HEK293 (cell line): Measurements from ENCODE around the gene GNAZ.

Experiments
- CTCF ChIA-PET: fragments of 350-600 bp; formaldehyde crosslinking; extraction: SDS; loops from one replicate; lab custom pipeline; 2021; ENCODE audit warnings: antibody characterized with exemption; lab: Yijun Ruan, JAX
- POLR2A ChIA-PET: fragments of 300-600 bp; formaldehyde crosslinking; extraction: SDS; loops from one replicate; lab custom pipeline; 2020; ENCODE audit warnings: antibody characterized with exemption, inconsistent platforms; lab: Yijun Ruan, JAX
- H3K27ac ChIP-seq: fragments of 200-500 bp; sonication (Bioruptor generic); 2 replicates; pipeline ENCODE4 v1.5.1; 2014; ENCODE audit warnings: low read depth, low read length, control low read depth, inconsistent platforms; ENCODE audit errors: extremely low read depth
- H3K36me3 ChIP-seq, 2 experiments: fragments of 200-500 bp in 1 of 2; sonication (Bioruptor generic) in 1 of 2; 1 replicate in 1 of 2; 2 replicates in 1 of 2; pipeline ENCODE4 v1.5.1; 2014 to 2017; ENCODE audit warnings: inconsistent platforms in 2 of 2, low read length in 2 of 2; ENCODE audit not compliant: control insufficient read depth in 2 of 2, insufficient read depth in 1 of 2
- H3K4me1 ChIP-seq: fragments of 200-500 bp; sonication (Bioruptor generic); 2 replicates; pipeline ENCODE4 v1.5.1; 2014; ENCODE audit warnings: mild to moderate bottlenecking, low read length, inconsistent platforms; ENCODE audit not compliant: control insufficient read depth, insufficient read depth
- H3K4me3 ChIP-seq: 2 replicates; pipeline ENCODE4 v1.5.1; 2011; ENCODE audit warnings: low read depth, mild to moderate bottlenecking, control low read depth, low read length, moderate library complexity
- H3K9me3 ChIP-seq: fragments of 200-500 bp; sonication (Bioruptor generic); 2 replicates; pipeline ENCODE4 v1.5.1; 2014; ENCODE audit warnings: low read depth, low read length, inconsistent platforms; ENCODE audit not compliant: control insufficient read depth, insufficient read depth
- FEZF1 ChIP-seq: fragments of 450-650 bp; formaldehyde crosslinking; IDR thresholded peaks from 2 replicates; pipeline ENCODE4 v1.5.1; 2016; ENCODE audit warnings: missing biosample characterization, missing genetic modification characterization
- GLIS2 ChIP-seq: fragments of 450-650 bp; formaldehyde crosslinking; IDR thresholded peaks from 2 replicates; pipeline ENCODE4 v1.5.1; 2016; ENCODE audit warnings: missing biosample characterization, missing genetic modification characterization
- KLF16 ChIP-seq: fragments of 450-650 bp; formaldehyde crosslinking; IDR thresholded peaks from 2 replicates; pipeline ENCODE4 v1.5.1; 2017; ENCODE audit warnings: missing biosample characterization, missing genetic modification characterization
- KLF8 ChIP-seq: fragments of 450-650 bp; formaldehyde crosslinking; IDR thresholded peaks from 2 replicates; pipeline ENCODE4 v1.5.1; 2016; ENCODE audit warnings: missing biosample characterization, missing genetic modification characterization
- KLF9 ChIP-seq: fragments of 450-650 bp; formaldehyde crosslinking; IDR thresholded peaks from 2 replicates; pipeline ENCODE4 v1.5.1; 2016; ENCODE audit warnings: missing biosample characterization, missing genetic modification characterization, low read depth
- OSR2 ChIP-seq: fragments of 450-650 bp; formaldehyde crosslinking; IDR thresholded peaks from 2 replicates; pipeline ENCODE4 v1.5.1; 2016; ENCODE audit warnings: missing biosample characterization, missing genetic modification characterization
- SP7 ChIP-seq: fragments of 450-650 bp; formaldehyde crosslinking; IDR thresholded peaks from 2 replicates; pipeline ENCODE4 v1.5.1; 2016; ENCODE audit warnings: missing biosample characterization, missing genetic modification characterization
- TRIM28 ChIP-seq: IDR thresholded peaks from 2 replicates; pipeline ENCODE4 v1.6.1; 2011; ENCODE audit warnings: low read length, control low read depth, borderline replicate concordance
- ZBTB48 ChIP-seq: fragments of 450-650 bp; formaldehyde crosslinking; IDR thresholded peaks from 2 replicates; pipeline ENCODE4 v1.5.1; 2016; ENCODE audit warnings: missing biosample characterization, missing genetic modification characterization
- ZNF148 ChIP-seq: fragments of 450-650 bp; formaldehyde crosslinking; IDR thresholded peaks from 2 replicates; pipeline ENCODE4 v1.5.0; 2017; ENCODE audit warnings: missing biosample characterization, missing genetic modification characterization, borderline replicate concordance
- ZNF221 ChIP-seq: fragments of 450-650 bp; formaldehyde crosslinking; IDR thresholded peaks from 2 replicates; pipeline ENCODE4 v1.5.1; 2017; ENCODE audit warnings: missing biosample characterization, missing genetic modification characterization, borderline replicate concordance
- ZNF23 ChIP-seq: fragments of 450-650 bp; formaldehyde crosslinking; IDR thresholded peaks from 2 replicates; pipeline ENCODE4 v1.5.1; 2016; ENCODE audit warnings: missing biosample characterization, missing genetic modification characterization, borderline replicate concordance
- ZNF248 ChIP-seq: fragments of 450-650 bp; formaldehyde crosslinking; IDR thresholded peaks from 2 replicates; pipeline ENCODE4 v1.5.1; 2017; ENCODE audit warnings: missing biosample characterization, missing genetic modification characterization
- ZNF274 ChIP-seq, 2 experiments: fragments of 200-500 bp in 1 of 2; fragments of 450-650 bp in 1 of 2; sonication (Bioruptor generic) in 1 of 2; formaldehyde crosslinking in 1 of 2; IDR thresholded peaks; 2 replicates each; pipeline versions ENCODE4 v1.5.1 to v1.6.1; 2014 to 2016; ENCODE audit warnings: borderline replicate concordance in 1 of 2, inconsistent platforms in 1 of 2, low read length in 1 of 2, missing biosample characterization in 1 of 2, missing genetic modification characterization in 1 of 2
- ZNF48 ChIP-seq: fragments of 450-650 bp; formaldehyde crosslinking; IDR thresholded peaks from 2 replicates; pipeline ENCODE4 v1.5.1; 2016; ENCODE audit warnings: missing biosample characterization, missing genetic modification characterization
- ZNF555 ChIP-seq: fragments of 450-650 bp; formaldehyde crosslinking; conservative IDR thresholded peaks from 2 replicates; pipeline ENCODE4 v1.5.1; 2017; ENCODE audit warnings: missing biosample characterization, mild to moderate bottlenecking, missing genetic modification characterization, inconsistent platforms
- ZNF558 ChIP-seq: fragments of 450-650 bp; formaldehyde crosslinking; IDR thresholded peaks from 2 replicates; pipeline ENCODE4 v1.5.1; 2016; ENCODE audit warnings: missing biosample characterization, missing genetic modification characterization
- ZNF560 ChIP-seq: fragments of 450-650 bp; formaldehyde crosslinking; IDR thresholded peaks from 2 replicates; pipeline ENCODE4 v1.5.1; 2017; ENCODE audit warnings: missing biosample characterization, missing genetic modification characterization, borderline replicate concordance
- ZNF624 ChIP-seq: fragments of 450-650 bp; formaldehyde crosslinking; IDR thresholded peaks from 2 replicates; pipeline ENCODE4 v1.5.1; 2017; ENCODE audit warnings: missing biosample characterization, missing genetic modification characterization
- ZNF664 ChIP-seq: fragments of 450-650 bp; formaldehyde crosslinking; IDR thresholded peaks from 2 replicates; pipeline ENCODE4 v1.5.1; 2016; ENCODE audit warnings: missing biosample characterization, missing genetic modification characterization
- ZNF837 ChIP-seq: fragments of 450-650 bp; formaldehyde crosslinking; IDR thresholded peaks from 2 replicates; pipeline ENCODE4 v1.5.1; 2016; ENCODE audit warnings: missing biosample characterization, missing genetic modification characterization
- ZSCAN5A ChIP-seq: fragments of 450-650 bp; formaldehyde crosslinking; IDR thresholded peaks from 2 replicates; pipeline ENCODE4 v1.5.1; 2016; ENCODE audit warnings: missing biosample characterization, missing genetic modification characterization
- TF ChIP-seq, protein P1 (sequence below): fragments of 450-650 bp; formaldehyde crosslinking; IDR thresholded peaks from 2 replicates; pipeline ENCODE4 v1.5.1; 2016; ENCODE audit warnings: missing biosample characterization, missing genetic modification characterization

The GNAZ gene

GRCh38 chr22:23114721-23115020 is 44.4 kb downstream of the GNAZ start:
- H3K9me3 ChIP-seq = no peaks in the 10 kb centered on the region
- H3K27ac ChIP-seq = no peak overlapping the region
- no peak for TF ChIP-seq ZNF624 (tag by site-specific recombination)
- no peak for TF ChIP-seq GLIS2 (tag by site-specific recombination)
- no peak for TF ChIP-seq ZNF558 (tag by site-specific recombination)
- TF ChIP-seq ZNF664 (tag by site-specific recombination) = no peak
- TF ChIP-seq OSR2 (tag by site-specific recombination) = no peak
- no peak for TF ChIP-seq KLF9 (tag by site-specific recombination)
- no peak for TF ChIP-seq TRIM28
- TF ChIP-seq ZNF248 (tag by site-specific recombination) = no peak
- no peak for TF ChIP-seq ZNF837 (tag by site-specific recombination)
- TF ChIP-seq ZSCAN5A (tag by site-specific recombination) = no peak
- no peak for TF ChIP-seq FEZF1 (tag by site-specific recombination)
- no peak for TF ChIP-seq ZNF48 (tag by site-specific recombination)
- no peak for TF ChIP-seq ZNF274 (IDR thresholded peaks at IDR 0.05; ENCODE audit: low read length)
- no peak for TF ChIP-seq ZNF274 (tag by site-specific recombination; IDR thresholded peaks at IDR 0.05; ENCODE audit: borderline replicate concordance)
- CTCF ChIA-PET = interaction anchor here (0.6 to 1.8 kb wide), 3 partner anchors 13 to 571 kb away, joined by 3 to 9 read pairs (median 4); no protein-coding TSS in a partner anchor
- no peak overlapping the region for H3K4me3 ChIP-seq
- POLR2A ChIA-PET = interaction anchor here (1.7 kb wide), 1 partner anchor 45 kb away, joined by 5 read pairs; the partner anchor contains the start of gene GNAZ
- H3K36me3 ChIP-seq = peaks cover 0 to 26% of the 10 kb centered on the region in 2 experiments; a peak in 1 of 3 replicates
- no peaks in the 10 kb centered on the region for H3K4me1 ChIP-seq

- Histone ChIP-seq H3K4me3 (no peak overlapping the region), H3K4me1 (no peaks in the 10 kb centered on the region), H3K27ac (no peak overlapping the region), H3K36me3 (peaks cover 0 to 23% of the 10 kb centered on the region in 2 experiments; a peak in 1 of 3 replicates), H3K9me3 (no peaks in the 10 kb centered on the region)
- TF ChIP-seq ZNF148 (tag by site-specific recombination) (no peak), ZNF221 (tag by site-specific recombination) (no peak), ZBTB48 (tag by site-specific recombination) (no peak), ZNF560 (tag by site-specific recombination) (no peak), ZNF555 (tag by site-specific recombination) (no peak), SP7 (tag by site-specific recombination) (no peak), KLF8 (tag by site-specific recombination) (no peak), ZNF23 (tag by site-specific recombination) (no peak), KLF16 (no peak)
- TF ChIP-seq, protein P1, sequence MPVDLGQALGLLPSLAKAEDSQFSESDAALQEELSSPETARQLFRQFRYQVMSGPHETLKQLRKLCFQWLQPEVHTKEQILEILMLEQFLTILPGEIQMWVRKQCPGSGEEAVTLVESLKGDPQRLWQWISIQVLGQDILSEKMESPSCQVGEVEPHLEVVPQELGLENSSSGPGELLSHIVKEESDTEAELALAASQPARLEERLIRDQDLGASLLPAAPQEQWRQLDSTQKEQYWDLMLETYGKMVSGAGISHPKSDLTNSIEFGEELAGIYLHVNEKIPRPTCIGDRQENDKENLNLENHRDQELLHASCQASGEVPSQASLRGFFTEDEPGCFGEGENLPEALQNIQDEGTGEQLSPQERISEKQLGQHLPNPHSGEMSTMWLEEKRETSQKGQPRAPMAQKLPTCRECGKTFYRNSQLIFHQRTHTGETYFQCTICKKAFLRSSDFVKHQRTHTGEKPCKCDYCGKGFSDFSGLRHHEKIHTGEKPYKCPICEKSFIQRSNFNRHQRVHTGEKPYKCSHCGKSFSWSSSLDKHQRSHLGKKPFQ (tag by site-specific recombination) = no peak
- ChIA-PET CTCF (no interaction called here), POLR2A (no interaction called here)
Observed at GRCh38 chr22:23115369-23115768, 45.0 kb downstream of the GNAZ start.
